GM12865 (cell line): ENCODE measurements around the gene CCL20.
A peak's percentile ranks its signal among the peaks of the same experiment; 100 is the strongest.

Experiments
- DNase-seq: peaks from one replicate; pipeline ENCODE4 v3.0.0; 2010; ENCODE audit warnings: low read depth
- H3K4me3 ChIP-seq: 2 replicates; pipeline ENCODE4 v1.5.1; 2011; ENCODE audit warnings: mild to moderate bottlenecking, low read depth, low read length, control low read depth
- TF ChIP-seq, protein P1 (sequence below): IDR thresholded peaks from 2 replicates; pipeline ENCODE4 v1.5.1; 2011; ENCODE audit warnings: low read length, control low read depth, low read depth, inconsistent platforms; ENCODE audit not compliant: insufficient read depth; ENCODE audit errors: missing control alignments

The CCL20 gene, protein sequence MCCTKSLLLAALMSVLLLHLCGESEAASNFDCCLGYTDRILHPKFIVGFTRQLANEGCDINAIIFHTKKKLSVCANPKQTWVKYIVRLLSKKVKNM

GRCh38 chr2:227813562-227814353 lies at the start of gene CCL20:
TSS of gene CCL20 (plus strand) at chr2:227813842. CDS start at chr2:227813912, 70 bp downstream.
- DNase-seq, result no peak
- TF ChIP-seq, protein P1, sequence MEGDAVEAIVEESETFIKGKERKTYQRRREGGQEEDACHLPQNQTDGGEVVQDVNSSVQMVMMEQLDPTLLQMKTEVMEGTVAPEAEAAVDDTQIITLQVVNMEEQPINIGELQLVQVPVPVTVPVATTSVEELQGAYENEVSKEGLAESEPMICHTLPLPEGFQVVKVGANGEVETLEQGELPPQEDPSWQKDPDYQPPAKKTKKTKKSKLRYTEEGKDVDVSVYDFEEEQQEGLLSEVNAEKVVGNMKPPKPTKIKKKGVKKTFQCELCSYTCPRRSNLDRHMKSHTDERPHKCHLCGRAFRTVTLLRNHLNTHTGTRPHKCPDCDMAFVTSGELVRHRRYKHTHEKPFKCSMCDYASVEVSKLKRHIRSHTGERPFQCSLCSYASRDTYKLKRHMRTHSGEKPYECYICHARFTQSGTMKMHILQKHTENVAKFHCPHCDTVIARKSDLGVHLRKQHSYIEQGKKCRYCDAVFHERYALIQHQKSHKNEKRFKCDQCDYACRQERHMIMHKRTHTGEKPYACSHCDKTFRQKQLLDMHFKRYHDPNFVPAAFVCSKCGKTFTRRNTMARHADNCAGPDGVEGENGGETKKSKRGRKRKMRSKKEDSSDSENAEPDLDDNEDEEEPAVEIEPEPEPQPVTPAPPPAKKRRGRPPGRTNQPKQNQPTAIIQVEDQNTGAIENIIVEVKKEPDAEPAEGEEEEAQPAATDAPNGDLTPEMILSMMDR, result no peak
- H3K4me3 ChIP-seq, result no peak within 1 kb of the TSS

- no peak overlapping the region for H3K4me3 ChIP-seq
- TF ChIP-seq, protein P1, result no peak
- no peak for DNase-seq
These were observed 47.8 kb upstream of the CCL20 start for GRCh38 chr2:227765788-227766372.

GRCh38 chr2:227766373-227766883 lies 47.2 kb upstream of the CCL20 start:
- TF ChIP-seq, protein P1, result peak; percentile 72
- no peak overlapping the region for H3K4me3 ChIP-seq
- peak; percentile 74 for DNase-seq

DNA sequence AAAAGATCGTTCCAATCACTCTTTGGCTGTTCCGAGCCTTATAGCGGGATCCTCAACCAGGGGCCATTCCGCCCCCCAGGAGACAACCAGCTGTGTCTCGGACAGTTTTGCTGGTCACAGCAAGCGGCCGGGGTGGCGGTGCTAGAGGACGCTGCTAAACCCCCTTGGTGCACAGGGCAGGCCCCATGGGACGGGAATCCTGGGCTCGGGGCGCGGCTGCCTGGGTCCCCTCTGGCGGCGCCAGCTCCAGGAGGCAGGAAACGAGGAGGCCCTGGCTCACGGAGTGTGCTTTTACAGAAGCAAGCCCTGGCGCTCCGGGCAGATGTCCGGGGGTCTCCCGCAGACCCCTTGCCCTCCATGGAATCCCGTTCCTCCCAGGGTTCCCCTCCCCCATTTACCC lies 45.8 kb upstream of the CCL20 start:
- no peak for DNase-seq
- TF ChIP-seq, protein P1, result no peak
- H3K4me3 ChIP-seq, result no peak overlapping the region

DNA sequence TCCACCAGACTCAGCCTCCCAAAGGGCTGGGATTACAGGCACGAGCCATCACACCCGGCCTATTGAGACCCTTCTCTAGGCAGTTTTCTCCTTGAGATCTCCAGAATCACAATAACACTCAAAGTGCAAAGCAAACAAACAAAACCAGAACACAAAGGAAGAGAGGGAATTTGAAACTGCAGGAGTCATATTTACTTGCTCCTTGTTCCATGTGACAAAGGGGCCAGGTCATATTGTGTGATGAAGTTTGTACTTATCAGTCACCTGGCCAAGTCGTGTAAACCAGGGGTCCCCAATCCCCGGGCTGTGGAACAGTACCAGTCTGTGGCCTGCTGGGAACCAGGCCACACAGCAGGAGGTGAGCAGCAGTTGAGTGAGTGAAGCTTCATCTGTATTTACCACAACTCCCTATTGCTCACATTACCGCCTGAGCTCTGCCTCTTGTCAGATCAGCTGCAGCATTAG lies 41.4 kb upstream of the CCL20 start:
- H3K4me3 ChIP-seq, result no peak overlapping the region
- TF ChIP-seq, protein P1, result no peak
- no peak for DNase-seq

- no peak overlapping the region for H3K4me3 ChIP-seq
- no peak for DNase-seq
- TF ChIP-seq, protein P1, result no peak
These were observed 40.7 kb upstream of the CCL20 start for GRCh38 chr2:227772932-227773331.
